GM12878 (cell line): Measurements from ENCODE around the gene METRN. TPM values are rescaled to one million over a fixed set of nuclear protein-coding genes. Genes with fewer than 3 reads are reported as not detected.

ENCODE experiments used
- ATAC-seq: fragments of 200-7000 bp; cut with Tn5 transposase; 3 replicates; pipeline ENCODE4 v1.9.1; 2020; ENCODE audit warnings: mild to moderate bottlenecking, moderate library complexity
- BruUV-seq: library from RNA; stranded (reverse); fragments of 400-500 nt; replicated peaks from 2 replicates; lab custom pipeline; 2021; lab: Mats Ljungman, UMichigan
- CTCF ChIA-PET: fragments of 300-600 bp; sonication (Branson Sonifier 250); formaldehyde crosslinking; extraction: SDS; loops from one replicate; lab custom pipeline; 2021; ENCODE audit warnings: inconsistent platforms; lab: Yijun Ruan, JAX
- POLR2A ChIA-PET: fragments of 350-600 bp; formaldehyde crosslinking; extraction: SDS; loops from one replicate; lab custom pipeline; 2021; ENCODE audit warnings: inconsistent platforms; lab: Charles Lee
- RAD21 ChIA-PET: fragments of 300-600 bp; sonication (Branson Sonifier 250); formaldehyde crosslinking; loops from one replicate; lab custom pipeline; 2023; ENCODE audit warnings: antibody characterized with exemption; ENCODE audit not compliant: unreplicated experiment; lab: Charles Lee
- SMC1A ChIA-PET: fragments of 300-600 bp; sonication (Branson Sonifier 250); formaldehyde crosslinking; loops from one replicate; lab custom pipeline; 2023; ENCODE audit not compliant: unreplicated experiment, uncharacterized antibody; lab: Charles Lee
- DNase-seq: peaks from one replicate; pipeline ENCODE4 v3.0.0-alpha.2; 2011; ENCODE audit warnings: low read depth, low spot score
- FAIRE-seq: peaks from 3 replicates; lab custom pipeline; 2011; peaks lifted over from hg19 to GRCh38; lab: Jason Lieb, UNC
- H2AFZ ChIP-seq: 2 replicates; pipeline ENCODE4 v1.6.0; 2011; ENCODE audit warnings: low read depth, low read length, control low read depth; ENCODE audit not compliant: control insufficient read depth
- H3K27ac ChIP-seq: 2 replicates; pipeline ENCODE4 v1.5.1; 2011; ENCODE audit warnings: control low read depth; ENCODE audit not compliant: control insufficient read depth, insufficient read depth
- H3K27me3 ChIP-seq, 2 experiments: replicated peaks in 1 of 2; 2 replicates each; pipeline versions ENCODE4 v1.6.0 to v1.6.1; 2011; ENCODE audit warnings: low read length in 1 of 2; ENCODE audit not compliant: control insufficient read depth in 2 of 2, insufficient read depth in 2 of 2
- H3K36me3 ChIP-seq, 2 experiments: 2 replicates each; pipeline ENCODE4 v1.5.1; 2011; ENCODE audit warnings: low read length in 1 of 2; ENCODE audit not compliant: control insufficient read depth in 2 of 2, insufficient read depth in 2 of 2
- H3K4me1 ChIP-seq: 2 replicates; pipeline ENCODE4 v1.6.1; 2011; ENCODE audit warnings: mild to moderate bottlenecking, low read length, moderate library complexity, mixed read lengths; ENCODE audit not compliant: control insufficient read depth, insufficient read depth
- H3K4me2 ChIP-seq: 2 replicates; pipeline ENCODE4 v1.6.0; 2011; ENCODE audit warnings: control low read depth; ENCODE audit not compliant: control insufficient read depth, insufficient read depth
- H3K4me3 ChIP-seq: fragments of 200-600 bp; sonication (generic); 2 replicates; pipeline ENCODE4 v1.5.1; 2016
- H3K79me2 ChIP-seq: 2 replicates; pipeline ENCODE4 v1.6.0; 2011; ENCODE audit warnings: low read length; ENCODE audit not compliant: control insufficient read depth, insufficient read depth
- H3K9ac ChIP-seq: 2 replicates; pipeline ENCODE4 v1.8.0; 2011; ENCODE audit warnings: low read length, control low read depth, mixed read lengths; ENCODE audit not compliant: control insufficient read depth, insufficient read depth
- H3K9me3 ChIP-seq: replicated peaks from 3 replicates; pipeline ENCODE4 v1.5.1; 2011; ENCODE audit warnings: mild to moderate bottlenecking, low read length; ENCODE audit not compliant: control insufficient read depth, insufficient read depth
- H4K20me1 ChIP-seq: 2 replicates; pipeline ENCODE4 v1.6.0; 2011; ENCODE audit not compliant: control insufficient read depth, insufficient read depth
- ATF7 ChIP-seq: fragments of 450-650 bp; IDR thresholded peaks from 2 replicates; pipeline ENCODE4 v1.6.1; 2016; ENCODE audit warnings: low read depth, mild to moderate bottlenecking
- DPF2 ChIP-seq: fragments of 450-650 bp; IDR thresholded peaks from 2 replicates; pipeline ENCODE4 v1.6.1; 2017; ENCODE audit warnings: mild to moderate bottlenecking
- IRF4 ChIP-seq: IDR thresholded peaks from 2 replicates; pipeline ENCODE4 v1.6.1; 2011; ENCODE audit warnings: low read depth, low read length
- LARP7 ChIP-seq: fragments of 450-650 bp; IDR thresholded peaks from 2 replicates; pipeline ENCODE4 v1.6.1; 2017; ENCODE audit warnings: mild to moderate bottlenecking
- MTA3 ChIP-seq: IDR thresholded peaks from 2 replicates; pipeline ENCODE4 v1.6.1; 2012; ENCODE audit warnings: low read length, inconsistent platforms, borderline replicate concordance
- MYC ChIP-seq: IDR thresholded peaks from 2 replicates; pipeline ENCODE4 v1.6.1; 2011; ENCODE audit warnings: mild to moderate bottlenecking, low read length, moderate library complexity, inconsistent platforms; ENCODE audit not compliant: insufficient read depth, insufficient replicate concordance, insufficient read length, severe bottlenecking
- POU2F2 ChIP-seq: IDR thresholded peaks from 3 replicates; pipeline ENCODE4 v1.6.1; 2011; ENCODE audit warnings: low read depth, mild to moderate bottlenecking, low read length, borderline replicate concordance
- RFX5 ChIP-seq: IDR thresholded peaks from 2 replicates; pipeline ENCODE4 v1.6.1; 2011; ENCODE audit warnings: low read depth, low read length, improper control_type of control experiment
- YBX1 ChIP-seq: fragments of 450-650 bp; IDR thresholded peaks from 2 replicates; pipeline ENCODE4 v1.6.1; 2016; ENCODE audit warnings: antibody characterized with exemption
- ZNF384 ChIP-seq: IDR thresholded peaks from 2 replicates; pipeline ENCODE4 v1.6.1; 2012; ENCODE audit warnings: low read depth, mild to moderate bottlenecking, low read length, improper control_type of control experiment, borderline replicate concordance
- ZZZ3 ChIP-seq: IDR thresholded peaks from 2 replicates; pipeline ENCODE4 v1.6.1; 2011; ENCODE audit warnings: low read depth; ENCODE audit not compliant: control insufficient read depth, insufficient read length
- WGBS: methylation state at CpG from one replicate; pipeline ENCODE4 v1.1.6; 2016; ENCODE audit warnings: low lambda C conversion rate; ENCODE audit not compliant: insufficient replicate concordance, insufficient coverage; ENCODE audit errors: missing lambda C conversion rate; 5-methylcytosine and 5-hydroxymethylcytosine counted together
- in situ Hi-C: fragments of 300-500 bp; cut with MboI; formaldehyde crosslinking; loops from 9 replicates; pipeline ENCODE4 v1.14.3; 2018; ENCODE audit warnings: mixed read lengths
- intact Hi-C: fragments of 100-400 bp; cut with micrococcal nuclease; formaldehyde crosslinking; loops from one replicate; pipeline ENCODE4 v1.14.2; 2022; ENCODE audit not compliant: unreplicated experiment
- polyA plus RNA-seq, 11 experiments: library from polyadenylated mRNA; depleted of rRNA in 4 of 11; unstranded in 6 of 11; stranded (reverse) in 5 of 11; fragments of >200 nt; fragmentation: Nextera tagmentation in 4 of 11; fragmentation: Illumina TruSeq in 1 of 11; extraction: Ambion mirVana in 4 of 11; extraction: Trizol in 1 of 11; gene quantifications; 1 replicate in 1 of 11; 2 replicates in 10 of 11; pipeline versions ENCODE4 v1.2.1 to v1.2.3, GENCODE V29; 2011 to 2016; ENCODE audit warnings: inconsistent platforms in 2 of 11, missing spikeins in 2 of 11, low read depth in 1 of 11
- total RNA-seq, 4 experiments: library from RNA; depleted of rRNA in 3 of 4; stranded (reverse); fragments of >200 nt in 3 of 4; fragmentation: Illumina TruSeq in 1 of 4; extraction: Trizol in 1 of 4; gene quantifications; 2 replicates each; pipeline versions ENCODE4 v1.2.1 to v1.2.3, GENCODE V29; 2013 to 2021
- TF ChIP-seq, protein P1 (sequence below): fragments of 450-650 bp; IDR thresholded peaks from 2 replicates; pipeline ENCODE4 v1.6.1; 2016; ENCODE audit warnings: mild to moderate bottlenecking, moderate library complexity, borderline replicate concordance

The METRN gene
- total and polyA plus RNA-seq, 10 of the 15 experiments (the other 5 are each of a cell fraction or from before 2014, with no cell fraction given) = 0.11 to 12.8 (median 1.1) TPM; not detected in 1

DNA sequence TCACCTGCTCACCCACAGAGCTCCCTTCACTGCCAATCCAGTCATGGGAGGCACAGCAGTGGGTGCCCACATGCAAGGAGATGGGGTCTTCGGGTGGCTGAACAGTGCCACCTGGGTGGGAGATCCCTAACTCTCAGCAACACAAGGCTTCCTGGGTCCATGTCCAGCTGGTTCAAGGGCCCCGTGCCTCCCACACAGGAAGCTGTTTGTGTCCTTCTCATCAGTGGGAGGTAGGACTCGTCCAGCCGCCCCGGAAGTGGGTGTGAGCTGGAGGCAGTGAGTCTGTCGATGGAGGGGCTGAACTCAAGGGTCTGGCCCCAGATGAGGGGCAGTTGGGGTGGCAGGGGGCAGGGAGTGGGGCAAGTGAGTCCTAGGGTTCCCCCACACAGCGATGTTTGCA is 10.9 kb upstream of the METRN start:
- no peaks in the 10 kb centered on the region for H3K9me3 ChIP-seq
- POLR2A ChIA-PET = no interaction called here
- intact Hi-C loops = no loop called here
- H3K4me1 ChIP-seq = no peaks in the 10 kb centered on the region
- CTCF ChIA-PET = no interaction called here
- RAD21 ChIA-PET = no interaction called here
- 17% methylated on average over 7 of the region's 7 CpGs for WGBS
- no peak overlapping the region for H2AFZ ChIP-seq
- H3K4me3 ChIP-seq = no peak overlapping the region
- no peak overlapping the region for H3K27ac ChIP-seq
- no peak overlapping the region for H3K9ac ChIP-seq
- BruUV-seq = no TSS peak
- TF ChIP-seq RFX5 (no peak), LARP7 (no peak), YBX1 (no peak), DPF2 (no peak), POU2F2 (no peak), ZZZ3 (no peak), ZNF384 (no peak), ATF7 (no peak), MYC (no peak), MTA3 (no peak), IRF4 (no peak)
- TF ChIP-seq, protein P1, sequence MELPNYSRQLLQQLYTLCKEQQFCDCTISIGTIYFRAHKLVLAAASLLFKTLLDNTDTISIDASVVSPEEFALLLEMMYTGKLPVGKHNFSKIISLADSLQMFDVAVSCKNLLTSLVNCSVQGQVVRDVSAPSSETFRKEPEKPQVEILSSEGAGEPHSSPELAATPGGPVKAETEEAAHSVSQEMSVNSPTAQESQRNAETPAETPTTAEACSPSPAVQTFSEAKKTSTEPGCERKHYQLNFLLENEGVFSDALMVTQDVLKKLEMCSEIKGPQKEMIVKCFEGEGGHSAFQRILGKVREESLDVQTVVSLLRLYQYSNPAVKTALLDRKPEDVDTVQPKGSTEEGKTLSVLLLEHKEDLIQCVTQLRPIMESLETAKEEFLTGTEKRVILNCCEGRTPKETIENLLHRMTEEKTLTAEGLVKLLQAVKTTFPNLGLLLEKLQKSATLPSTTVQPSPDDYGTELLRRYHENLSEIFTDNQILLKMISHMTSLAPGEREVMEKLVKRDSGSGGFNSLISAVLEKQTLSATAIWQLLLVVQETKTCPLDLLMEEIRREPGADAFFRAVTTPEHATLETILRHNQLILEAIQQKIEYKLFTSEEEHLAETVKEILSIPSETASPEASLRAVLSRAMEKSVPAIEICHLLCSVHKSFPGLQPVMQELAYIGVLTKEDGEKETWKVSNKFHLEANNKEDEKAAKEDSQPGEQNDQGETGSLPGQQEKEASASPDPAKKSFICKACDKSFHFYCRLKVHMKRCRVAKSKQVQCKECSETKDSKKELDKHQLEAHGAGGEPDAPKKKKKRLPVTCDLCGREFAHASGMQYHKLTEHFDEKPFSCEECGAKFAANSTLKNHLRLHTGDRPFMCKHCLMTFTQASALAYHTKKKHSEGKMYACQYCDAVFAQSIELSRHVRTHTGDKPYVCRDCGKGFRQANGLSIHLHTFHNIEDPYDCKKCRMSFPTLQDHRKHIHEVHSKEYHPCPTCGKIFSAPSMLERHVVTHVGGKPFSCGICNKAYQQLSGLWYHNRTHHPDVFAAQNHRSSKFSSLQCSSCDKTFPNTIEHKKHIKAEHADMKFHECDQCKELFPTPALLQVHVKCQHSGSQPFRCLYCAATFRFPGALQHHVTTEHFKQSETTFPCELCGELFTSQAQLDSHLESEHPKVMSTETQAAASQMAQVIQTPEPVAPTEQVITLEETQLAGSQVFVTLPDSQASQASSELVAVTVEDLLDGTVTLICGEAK = no peak
- no peaks in the 10 kb centered on the region for H3K79me2 ChIP-seq
- SMC1A ChIA-PET = interaction anchor here (0.6 kb wide), 1 partner anchor 81 kb away, joined by 3 read pairs; no protein-coding TSS in a partner anchor
- ATAC-seq (no peak), DNase-seq (no peak), FAIRE-seq (no peak)
- peaks cover 0 to 11% of the 10 kb centered on the region in 2 experiments; a peak in 2 of 4 replicates for H3K27me3 ChIP-seq
- no peak overlapping the region for H3K4me2 ChIP-seq
- in situ Hi-C loops = no loop called here
- no peaks in the 10 kb centered on the region for H4K20me1 ChIP-seq
- H3K36me3 ChIP-seq = no peaks in the 10 kb centered on the region
